HG03108 (cell line): Measurements from ENCODE around the gene SHC1.

Experiments used
- ATAC-seq: cut with Tn5 transposase; IDR thresholded peaks from one replicate; pipeline ENCODE4 v1.9.1; 2021; ENCODE audit warnings: moderate library complexity; ENCODE audit not compliant: unreplicated experiment

Gene SHC1

DNA sequence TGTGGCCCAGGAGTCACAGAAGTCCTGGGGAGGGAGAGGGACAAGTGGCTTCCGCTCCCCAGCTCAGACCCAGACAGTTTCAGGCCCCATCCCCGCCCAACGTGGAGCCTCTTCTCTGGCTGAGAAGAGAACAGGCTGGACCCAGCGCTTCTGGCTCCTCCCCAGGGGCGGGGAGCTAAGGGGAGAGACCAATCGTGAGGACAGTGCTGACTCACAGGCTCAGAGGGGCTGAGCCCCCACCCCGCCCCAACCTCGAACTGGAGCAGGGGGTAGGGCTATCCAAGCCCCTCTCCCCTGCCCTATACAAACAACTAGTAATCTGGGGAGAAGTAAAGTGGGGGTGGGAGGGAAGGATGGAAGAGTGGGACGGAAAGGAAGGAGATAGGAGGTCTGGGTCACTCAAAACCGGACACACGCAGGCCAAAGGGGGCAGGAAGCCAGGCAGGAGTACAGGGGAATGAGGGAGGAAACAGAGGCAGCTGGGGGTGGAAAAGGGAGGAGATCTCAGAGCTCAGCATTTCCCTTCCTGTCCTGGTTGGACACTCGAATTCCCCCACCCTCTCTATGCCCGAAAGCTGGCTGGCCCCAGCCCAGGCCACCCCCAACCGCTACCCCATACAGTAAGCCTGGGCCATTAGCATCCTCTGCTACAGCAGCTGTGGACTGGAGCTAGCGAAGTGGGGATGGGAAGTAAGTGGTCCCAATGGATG lies at the start of gene SHC1:
Gene SHC1, minus strand, starts transcription at position 117 of the 710 bp plus-strand sequence. CDS start 221 bp downstream, outside the sequence.
- no peak for ATAC-seq

- ATAC-seq, result no peak
Measured at GRCh38 chr1:155019377-155020245, 49.1 kb upstream of the SHC1 start.

- ATAC-seq, result no peak
Measured at GRCh38 chr1:155018617-155019348, 48.2 kb upstream of the SHC1 start.

DNA sequence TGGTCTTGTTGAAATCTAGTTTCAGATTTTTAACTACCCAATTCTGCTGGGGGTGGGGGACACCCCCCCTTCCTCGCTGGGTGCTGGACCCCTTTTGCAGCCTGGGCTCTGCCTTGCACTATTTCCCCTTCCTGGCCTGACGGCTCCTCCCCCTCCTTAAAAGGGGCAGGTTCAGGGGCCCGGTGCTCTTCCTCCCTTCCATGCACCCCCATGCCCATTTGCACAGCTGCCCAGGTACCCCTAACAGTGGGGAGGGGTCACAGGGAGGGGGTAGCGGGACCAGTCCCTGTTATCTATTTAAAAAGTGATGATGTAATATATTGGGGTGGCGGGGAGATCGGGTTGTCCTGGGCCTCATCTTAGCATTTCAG lies 47.4 kb upstream of the SHC1 start:
- no peak for ATAC-seq

GRCh38 chr1:155017041-155017945 lies 46.7 kb upstream of the SHC1 start:
- peak; percentile 69 for ATAC-seq

DNA sequence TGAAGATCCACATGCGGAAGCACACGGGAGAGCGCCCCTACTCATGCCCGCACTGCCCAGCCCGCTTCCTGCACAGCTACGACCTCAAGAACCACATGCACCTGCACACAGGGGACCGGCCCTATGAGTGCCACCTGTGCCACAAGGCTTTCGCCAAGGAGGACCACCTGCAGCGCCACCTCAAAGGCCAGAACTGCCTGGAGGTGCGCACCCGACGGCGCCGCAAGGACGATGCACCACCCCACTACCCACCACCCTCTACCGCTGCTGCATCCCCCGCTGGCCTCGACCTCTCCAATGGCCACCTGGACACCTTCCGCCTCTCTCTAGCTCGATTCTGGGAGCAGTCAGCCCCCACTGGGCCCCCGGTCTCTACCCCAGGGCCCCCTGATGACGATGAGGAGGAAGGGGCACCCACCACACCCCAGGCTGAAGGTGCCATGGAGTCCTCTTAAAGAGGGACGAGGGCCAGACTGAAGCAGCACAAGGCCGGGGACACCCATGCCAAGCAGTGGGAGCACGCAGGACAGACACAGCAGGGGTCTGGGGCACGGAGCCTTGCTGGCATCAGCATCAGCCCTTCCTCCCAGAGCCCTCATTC lies 45.8 kb upstream of the SHC1 start:
- ATAC-seq, result no peak

DNA sequence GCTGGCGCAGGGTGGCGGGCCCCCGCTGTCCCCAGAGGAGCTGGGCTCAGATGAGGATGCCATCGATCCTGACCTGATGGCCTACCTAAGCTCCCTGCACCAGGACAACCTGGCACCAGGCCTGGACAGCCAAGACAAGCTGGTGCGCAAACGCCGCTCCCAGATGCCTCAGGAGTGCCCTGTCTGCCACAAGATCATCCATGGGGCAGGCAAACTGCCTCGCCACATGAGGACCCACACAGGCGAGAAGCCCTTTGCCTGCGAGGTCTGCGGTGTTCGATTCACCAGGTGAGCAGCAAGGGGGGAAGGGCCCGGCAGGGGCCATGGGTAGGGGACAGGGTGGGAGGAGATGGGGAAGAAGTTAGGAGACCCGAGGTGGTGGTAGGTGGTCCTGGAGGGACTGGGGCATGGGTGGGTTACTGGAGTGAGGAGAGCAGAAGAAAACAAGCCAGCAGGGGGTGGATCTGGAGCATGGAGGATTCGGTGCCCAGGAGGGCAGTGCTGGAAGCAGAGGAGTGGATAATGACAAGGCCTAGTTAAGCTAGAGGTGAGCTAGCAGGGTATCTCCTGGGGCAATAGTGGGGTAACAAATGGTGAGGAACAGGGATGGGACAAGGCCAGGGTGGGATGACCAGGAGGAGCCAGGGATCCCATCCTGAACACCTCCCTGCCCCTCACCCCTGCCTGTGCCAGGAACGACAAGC lies 45.1 kb upstream of the SHC1 start:
- ATAC-seq, result no peak

DNA sequence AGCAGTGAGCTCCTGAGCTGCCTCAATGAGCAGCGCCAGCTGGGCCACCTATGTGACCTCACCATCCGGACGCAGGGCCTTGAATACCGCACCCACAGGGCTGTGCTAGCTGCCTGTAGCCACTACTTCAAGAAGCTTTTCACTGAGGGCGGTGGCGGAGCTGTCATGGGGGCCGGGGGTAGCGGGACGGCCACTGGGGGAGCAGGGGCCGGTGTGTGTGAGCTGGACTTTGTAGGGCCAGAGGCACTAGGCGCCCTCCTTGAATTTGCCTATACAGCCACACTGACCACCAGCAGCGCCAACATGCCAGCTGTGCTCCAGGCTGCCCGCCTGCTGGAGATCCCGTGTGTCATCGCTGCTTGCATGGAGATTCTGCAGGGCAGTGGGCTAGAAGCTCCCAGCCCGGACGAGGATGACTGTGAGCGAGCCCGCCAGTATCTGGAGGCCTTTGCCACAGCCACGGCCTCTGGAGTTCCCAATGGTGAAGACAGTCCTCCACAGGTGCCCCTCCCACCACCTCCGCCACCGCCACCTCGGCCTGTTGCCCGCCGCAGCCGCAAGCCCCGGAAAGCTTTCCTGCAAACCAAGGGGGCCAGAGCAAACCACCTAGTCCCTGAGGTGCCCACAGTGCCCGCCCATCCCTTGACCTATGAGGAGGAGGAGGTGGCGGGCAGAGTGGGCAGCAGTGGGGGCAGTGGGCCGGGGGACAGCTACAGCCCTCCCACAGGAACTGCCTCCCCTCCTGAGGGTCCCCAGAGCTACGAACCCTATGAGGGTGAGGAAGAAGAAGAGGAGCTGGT lies 44.4 kb upstream of the SHC1 start:
- ATAC-seq, result no peak

GRCh38 chr1:155013632-155014031 lies 43.1 kb upstream of the SHC1 start:
- ATAC-seq, result no peak

DNA sequence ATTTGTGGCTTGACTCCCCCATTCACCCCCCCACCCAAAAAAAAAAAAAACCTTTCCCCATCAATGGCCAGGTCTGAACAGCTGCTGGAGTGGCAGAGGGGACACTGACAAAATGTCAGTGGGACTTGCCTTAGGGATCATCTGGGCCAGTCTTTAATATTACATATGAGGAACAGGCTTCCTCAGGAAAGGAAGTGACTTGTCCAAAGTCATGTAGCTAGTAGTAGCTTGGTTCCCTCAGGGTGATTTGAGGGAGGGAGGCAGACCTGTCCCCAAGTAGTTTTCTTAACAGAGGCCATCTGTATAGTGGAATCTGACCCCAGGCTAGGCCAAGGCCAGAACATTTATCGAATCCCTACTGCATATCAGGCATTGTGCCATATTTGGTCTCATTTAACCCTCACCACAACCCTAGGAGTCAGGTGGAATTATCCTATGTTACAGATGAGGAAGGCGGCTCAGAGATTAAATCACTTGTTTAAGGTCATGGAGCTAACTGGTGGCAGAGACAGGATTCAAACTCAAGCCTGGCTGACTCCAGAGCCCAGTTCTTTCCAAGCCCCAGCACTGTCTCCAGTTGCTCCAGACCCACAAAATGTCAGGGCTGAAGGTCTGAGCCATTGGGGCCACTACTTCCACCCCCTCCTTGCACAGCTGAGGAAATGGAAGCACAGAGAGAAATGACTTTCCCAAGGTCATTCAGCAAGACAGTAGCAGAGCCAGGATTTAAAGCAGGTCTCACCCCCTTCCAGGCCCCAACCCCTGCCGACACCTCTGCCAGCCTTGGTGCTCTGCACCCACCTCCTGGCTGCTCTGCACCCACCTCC lies 42.4 kb upstream of the SHC1 start:
- ATAC-seq, result no peak

GRCh38 chr1:155012026-155012546 lies 41.5 kb upstream of the SHC1 start:
- no peak for ATAC-seq

DNA sequence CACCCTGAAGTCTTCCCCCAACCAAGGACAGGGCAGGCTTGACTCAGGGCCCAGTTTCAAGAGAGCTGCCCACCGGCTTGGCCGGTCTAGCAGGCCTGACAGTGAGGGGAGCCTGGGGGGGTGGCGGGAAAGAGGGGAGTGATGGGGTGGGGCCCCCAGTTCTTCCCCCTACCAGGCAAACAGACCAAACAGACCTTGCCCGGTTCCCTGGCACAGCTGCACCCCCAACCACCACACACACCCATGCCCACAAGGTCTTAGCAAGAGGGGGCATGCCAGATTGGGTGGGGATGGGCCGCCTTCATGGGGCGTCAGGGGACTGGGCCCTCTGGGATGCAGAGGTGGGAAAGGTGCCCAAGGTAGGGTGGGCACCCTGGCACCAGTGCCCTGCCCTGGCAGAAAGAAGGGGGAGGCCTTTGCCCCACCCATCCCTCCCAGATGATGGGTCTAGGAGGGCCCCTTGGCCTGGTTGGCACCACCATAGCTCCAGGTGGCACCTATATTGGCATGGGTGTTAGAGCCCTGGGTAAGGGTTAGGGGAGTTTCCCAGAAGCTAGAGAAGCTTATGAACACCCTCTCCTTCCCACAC lies 41.0 kb upstream of the SHC1 start:
- no peak for ATAC-seq

DNA sequence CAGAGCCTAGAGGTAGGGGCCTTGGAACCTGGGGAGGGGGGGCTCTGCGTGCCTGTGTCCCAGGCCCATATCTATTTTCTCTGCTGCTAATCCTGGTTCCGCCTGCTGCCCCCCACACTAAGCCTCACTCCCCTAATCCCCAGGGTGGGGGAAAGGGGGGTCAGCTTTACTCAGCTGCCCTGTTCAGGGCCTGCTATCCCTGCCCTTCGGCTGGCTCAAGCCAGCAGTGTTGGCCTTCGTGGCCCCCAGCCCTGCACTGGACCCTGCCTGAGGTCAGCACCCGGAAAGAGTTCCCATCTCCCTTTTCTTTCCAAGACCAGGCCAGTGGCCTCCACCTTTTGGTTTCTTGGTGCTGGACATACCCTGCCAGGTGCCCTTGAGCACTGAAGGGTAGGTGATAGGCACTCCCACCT lies 40.5 kb upstream of the SHC1 start:
- ATAC-seq, result no peak

DNA sequence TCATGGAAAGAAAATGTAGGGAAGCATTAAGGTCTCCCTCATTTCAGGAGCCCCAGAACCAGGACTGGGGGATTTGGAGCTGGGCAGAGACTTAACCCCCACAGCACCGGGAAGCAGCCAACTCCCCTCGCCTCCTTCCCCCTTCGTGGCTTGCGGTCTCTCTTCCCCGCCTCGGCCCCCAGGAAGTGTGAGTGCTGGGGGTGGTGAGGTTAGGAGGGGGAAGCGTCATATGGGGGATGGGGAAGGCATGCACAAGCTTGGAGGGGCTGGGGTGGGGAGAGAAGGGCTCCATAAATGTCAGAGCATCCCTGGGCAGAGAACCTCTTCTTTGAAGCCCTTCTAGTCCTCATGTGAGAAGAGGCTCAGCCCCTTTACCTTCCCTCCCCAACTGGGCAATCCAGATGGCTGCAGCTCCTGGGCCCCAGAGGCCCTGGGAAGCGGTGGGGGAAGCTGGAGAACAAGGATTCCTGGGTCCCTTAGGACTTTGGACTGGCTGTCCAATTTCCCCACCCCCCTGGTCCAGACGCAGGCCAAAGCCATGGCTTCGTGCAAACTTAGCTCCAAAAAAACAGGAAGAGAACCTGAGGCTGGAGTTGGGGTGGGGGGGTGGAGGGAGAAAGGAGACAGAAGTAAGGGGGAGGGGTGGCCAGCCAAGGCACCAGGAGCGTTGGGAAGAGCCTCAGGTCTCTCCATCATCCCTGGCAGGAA lies 39.8 kb upstream of the SHC1 start:
- ATAC-seq, result no peak

DNA sequence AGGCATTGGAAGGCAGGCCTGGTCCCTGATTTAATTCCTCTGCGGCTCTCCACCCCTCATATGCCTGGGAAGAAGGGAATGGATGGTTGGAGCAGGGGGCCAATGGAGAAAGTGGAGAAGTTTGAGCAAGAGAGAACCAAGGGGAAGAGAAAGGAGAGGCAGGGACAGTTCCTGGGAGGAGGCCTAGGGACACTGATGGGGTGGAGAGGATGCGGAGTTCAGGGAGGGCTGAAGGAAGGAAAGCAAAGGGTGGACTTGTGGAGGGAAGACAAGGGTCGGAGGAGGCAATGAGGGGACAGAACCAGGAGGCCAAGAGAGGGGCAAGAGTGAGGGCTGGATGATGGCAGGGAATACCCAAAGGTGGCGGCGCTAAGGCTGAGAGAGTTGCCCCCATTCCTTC lies 39.2 kb upstream of the SHC1 start:
- no peak for ATAC-seq

GRCh38 chr1:155009221-155009711 lies 38.7 kb upstream of the SHC1 start:
- no peak for ATAC-seq
